ENCODE data around the gene TBL1XR1.

TBL1XR1 gene

DNA sequence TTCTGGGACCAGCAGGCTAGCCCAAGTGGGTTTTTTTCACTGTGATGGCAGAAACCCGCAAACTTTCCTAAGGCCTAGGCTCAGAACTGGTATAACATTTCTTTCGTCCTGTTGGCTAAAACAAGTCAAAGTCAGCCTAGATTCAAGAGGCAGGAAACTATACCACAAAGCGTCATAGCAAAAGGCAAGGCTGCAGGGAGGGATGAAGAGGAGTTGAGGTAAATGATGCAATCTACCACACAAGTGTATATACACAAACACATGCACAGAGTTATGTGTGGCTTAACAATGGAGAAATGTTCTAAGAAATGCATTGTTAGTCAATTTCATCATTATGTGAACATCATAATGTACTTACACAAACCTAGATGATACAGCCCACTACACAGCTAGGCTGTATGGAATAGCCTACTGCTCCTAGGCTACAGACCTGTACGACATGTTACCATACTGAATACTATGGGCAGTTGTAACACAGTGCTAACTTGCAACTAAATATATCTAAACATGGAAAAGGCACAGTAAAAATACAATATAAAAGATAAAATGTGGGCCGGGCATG, 225.6 kb downstream of the TBL1XR1 start:
- Histone ChIP-seq H3K9me3 (ENCODE audit: control insufficient read depth, insufficient read depth, low read length) (no peaks in the 10 kb centered on the region), H3K4me1 (ENCODE audit: control insufficient read depth, insufficient read depth, low read length) (no peaks in the 10 kb centered on the region), H3K4me3 (ENCODE audit: low read length) (no peak overlapping the region), H3K36me3 (ENCODE audit: control insufficient read depth, insufficient read depth, low read length) (no peaks in the 10 kb centered on the region), H3K27me3 (ENCODE audit: control insufficient read depth, insufficient read depth, low read length) (no peaks in the 10 kb centered on the region), H3K27ac (ENCODE audit: low read length) (no peak overlapping the region)
- WGBS (ENCODE audit: insufficient coverage, insufficient read length): no CpG with 5 or more reads among the region's 5 CpGs
- DNase-seq (ENCODE audit: low read depth, low spot score): no peak

DNA sequence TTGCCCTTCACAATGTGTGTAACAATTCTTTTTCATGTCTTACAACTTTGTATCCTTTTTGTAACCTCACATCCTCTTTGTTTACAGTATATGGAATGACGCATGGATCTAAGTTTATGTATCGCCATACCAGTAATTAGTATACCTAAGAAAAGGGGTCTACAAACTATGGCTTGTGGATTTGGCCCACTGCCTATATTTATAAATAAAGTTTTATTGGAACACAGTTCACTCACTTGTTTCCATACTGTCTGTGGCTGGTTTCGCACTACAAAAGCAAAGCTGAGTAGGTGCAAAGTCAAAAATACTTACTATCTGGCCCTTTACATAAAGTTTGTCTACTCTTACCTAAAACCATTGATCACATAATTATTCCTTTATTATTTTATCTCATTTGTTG, 226.5 kb downstream of the TBL1XR1 start:
- WGBS (ENCODE audit: insufficient coverage, insufficient read length): no CpG with 5 or more reads among the region's 3 CpGs

DNA sequence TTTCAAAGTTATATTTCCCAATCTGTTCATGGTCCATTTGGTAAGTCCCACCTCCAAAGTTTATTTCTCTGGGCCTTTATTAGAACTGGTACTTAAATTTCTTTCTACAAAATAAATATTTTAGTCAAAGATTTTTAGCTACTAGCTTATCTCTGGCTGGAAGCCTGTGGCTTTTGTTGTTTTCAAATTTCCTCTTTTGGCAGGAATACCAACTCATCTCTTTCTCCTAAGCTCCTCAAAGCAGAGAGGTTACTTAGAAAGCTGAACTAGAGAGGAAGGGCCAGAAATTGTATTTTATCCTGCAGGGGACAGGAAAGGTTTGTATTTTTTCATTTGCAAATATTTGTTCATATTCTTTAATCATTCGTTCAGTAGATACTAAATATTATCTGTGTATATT, 227.8 kb downstream of the TBL1XR1 start:
- Histone ChIP-seq H3K9me3 (ENCODE audit: control insufficient read depth, insufficient read depth, low read length) (no peaks in the 10 kb centered on the region), H3K27ac (ENCODE audit: low read length) (no peak overlapping the region), H3K36me3 (ENCODE audit: control insufficient read depth, insufficient read depth, low read length) (no peaks in the 10 kb centered on the region), H3K4me1 (ENCODE audit: control insufficient read depth, insufficient read depth, low read length) (no peaks in the 10 kb centered on the region), H3K4me3 (ENCODE audit: low read length) (no peak overlapping the region), H3K27me3 (ENCODE audit: control insufficient read depth, insufficient read depth, low read length) (no peaks in the 10 kb centered on the region)
- no CpG with 5 or more reads among the region's 1 CpG for WGBS (ENCODE audit: insufficient coverage, insufficient read length)
- no peak for DNase-seq (ENCODE audit: low read depth, low spot score)

More for the DNA sequence above, 226.5 kb downstream of the TBL1XR1 start:
- Histone ChIP-seq H3K4me1 (ENCODE audit: control insufficient read depth, insufficient read depth, low read length) (no peaks in the 10 kb centered on the region), H3K27ac (ENCODE audit: low read length) (no peak overlapping the region), H3K4me3 (ENCODE audit: low read length) (no peak overlapping the region), H3K27me3 (ENCODE audit: control insufficient read depth, insufficient read depth, low read length) (no peaks in the 10 kb centered on the region), H3K36me3 (ENCODE audit: control insufficient read depth, insufficient read depth, low read length) (no peaks in the 10 kb centered on the region), H3K9me3 (ENCODE audit: control insufficient read depth, insufficient read depth, low read length) (no peaks in the 10 kb centered on the region)
- DNase-seq (ENCODE audit: low read depth, low spot score): no peak
